Stimulated activated CD8-positive, alpha-beta memory T cell treated with anti-CD3 and anti-CD28 coated beads, Interleukin-2, amount 100 ng/mL, for 1 hour (primary cell): Measurements from ENCODE around the gene CHODL.

ENCODE experiments used
- DNase-seq, 2 donors: peaks; one replicate each; pipeline ENCODE4 v3.0.0-alpha.2; 2020; ENCODE audit warnings: low read depth in 2 of 2

Gene CHODL

GRCh38 chr21:18289876-18290275 lies 45.2 kb downstream of the CHODL start:
- no peak for DNase-seq

- no peak for DNase-seq
Observed at GRCh38 chr21:18294100-18294499, 49.5 kb downstream of the CHODL start.

DNA sequence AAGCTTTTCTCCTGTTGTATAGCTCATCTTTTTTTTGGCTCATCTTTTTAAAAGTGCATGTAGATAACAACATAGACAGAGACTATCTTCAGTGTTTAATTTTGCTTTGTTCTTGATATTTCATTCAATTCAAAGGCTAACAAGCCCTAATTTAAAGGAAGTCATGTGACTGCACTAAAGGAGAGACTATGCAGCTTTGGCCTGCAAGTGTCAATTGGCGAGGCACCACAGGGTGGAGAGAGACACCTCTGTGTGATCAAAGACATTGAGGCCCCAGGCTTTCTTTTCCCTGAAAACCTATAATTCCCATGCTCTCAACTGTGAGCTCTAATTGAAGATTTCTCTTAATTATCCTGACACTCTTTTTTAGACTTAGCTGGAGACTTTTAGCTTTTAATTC lies 53.6 kb downstream of the CHODL start:
- DNase-seq: no peak
